K562 (cell line): ENCODE measurements around the gene CIAPIN1. TPM values are rescaled to one million over a fixed set of nuclear protein-coding genes. Genes with fewer than 3 reads are reported as not detected.

Experiments
- ATAC-seq: fragments of 200-7000 bp; cut with Tn5 transposase; 3 replicates; pipeline ENCODE4 v1.9.1; 2020; ENCODE audit warnings: moderate library complexity
- BruUV-seq: library from RNA; stranded (reverse); fragments of 400-500 nt; replicated peaks from 2 replicates; lab custom pipeline; 2021; lab: Mats Ljungman, UMichigan
- CTCF ChIA-PET: fragments of 300-600 bp; formaldehyde crosslinking; extraction: SDS; loops from one replicate; lab custom pipeline; 2021; ENCODE audit warnings: low intra/inter-chr PET ratio; lab: Yijun Ruan, JAX
- POLR2A ChIA-PET: fragments of 300-600, 350-650 bp; sonication (Branson Sonifier 250); formaldehyde crosslinking; extraction: SDS; loops from one replicate; lab custom pipeline; 2021; ENCODE audit warnings: antibody characterized with exemption, inconsistent platforms; lab: Yijun Ruan, JAX
- DNase-seq, 4 experiments: peaks; one replicate each; pipeline versions ENCODE4 v3.0.0 to v3.0.0-alpha.2; 2011 to 2018; ENCODE audit warnings: low spot score in 3 of 4, mixed read lengths in 3 of 4; ENCODE audit errors: extremely low read depth in 1 of 4
- FAIRE-seq: peaks from 2 replicates; lab custom pipeline; 2011; peaks lifted over from hg19 to GRCh38; lab: Jason Lieb, UNC
- H2AFZ ChIP-seq: 2 replicates; pipeline ENCODE4 v1.6.0; 2011; ENCODE audit warnings: low read depth, low read length, control low read depth, inconsistent platforms
- H3K27ac ChIP-seq: fragments of 200-600 bp; 3 replicates; pipeline ENCODE4 v1.8.0; 2011; ENCODE audit warnings: low read depth, mild to moderate bottlenecking, control low read depth, inconsistent platforms, low read length, moderate library complexity, mixed read lengths; ENCODE audit errors: extremely low read depth
- H3K27me3 ChIP-seq, 2 experiments: fragments of 300-600 bp in 1 of 2; 2 replicates in 1 of 2; 3 replicates in 1 of 2; pipeline versions ENCODE4 v1.6.0 to v1.8.0; 2011; ENCODE audit warnings: inconsistent platforms in 2 of 2, low read length in 2 of 2, mild to moderate bottlenecking in 1 of 2, mixed read lengths in 1 of 2, moderate library complexity in 1 of 2; ENCODE audit not compliant: control insufficient read depth in 2 of 2, insufficient read depth in 2 of 2
- H3K36me3 ChIP-seq: fragments of 300-600 bp; 3 replicates; pipeline ENCODE4 v1.8.0; 2011; ENCODE audit warnings: mild to moderate bottlenecking, low read length, inconsistent platforms; ENCODE audit not compliant: control insufficient read depth, insufficient read depth
- H3K4me1 ChIP-seq, 2 experiments: fragments of 200-600 bp in 1 of 2; replicated peaks in 1 of 2; 2 replicates in 1 of 2; 3 replicates in 1 of 2; pipeline versions ENCODE4 v1.5.1 to v1.8.0; 2011; ENCODE audit warnings: inconsistent platforms in 2 of 2, low read length in 2 of 2, mild to moderate bottlenecking in 1 of 2, mixed read lengths in 1 of 2, moderate library complexity in 1 of 2; ENCODE audit not compliant: control insufficient read depth in 2 of 2, insufficient read depth in 2 of 2
- H3K4me2 ChIP-seq: 2 replicates; pipeline ENCODE4 v1.6.1; 2011; ENCODE audit warnings: low read length, control low read depth, inconsistent platforms, mixed read lengths; ENCODE audit not compliant: insufficient read depth
- H3K4me3 ChIP-seq: fragments of 200-600 bp; sonication (generic), shearing (Covaris generic); 2 replicates; pipeline ENCODE4 v1.5.1; 2016; ENCODE audit warnings: control low read depth, inconsistent platforms
- H3K79me2 ChIP-seq: fragments of 200-600 bp; 3 replicates; pipeline ENCODE4 v1.8.0; 2011; ENCODE audit warnings: low read length, inconsistent platforms; ENCODE audit not compliant: control insufficient read depth, insufficient read depth
- H3K9ac ChIP-seq, 2 experiments: 2 replicates each; pipeline versions ENCODE4 v1.6.0 to v1.6.1; 2011; ENCODE audit warnings: low read depth in 2 of 2, low read length in 2 of 2, control low read depth in 1 of 2, inconsistent platforms in 1 of 2, mild to moderate bottlenecking in 1 of 2, mixed read lengths in 1 of 2; ENCODE audit not compliant: insufficient read depth in 1 of 2
- H3K9me1 ChIP-seq: one replicate; pipeline ENCODE4 v1.6.0; 2011; ENCODE audit warnings: inconsistent platforms, mild to moderate bottlenecking, low read length, moderate library complexity; ENCODE audit not compliant: control insufficient read depth, insufficient read depth
- H3K9me3 ChIP-seq: replicated peaks from 2 replicates; pipeline ENCODE4 v1.5.1; 2011; ENCODE audit warnings: low read depth, low read length, inconsistent platforms; ENCODE audit not compliant: control insufficient read depth, insufficient read depth
- H4K20me1 ChIP-seq: replicated peaks from 2 replicates; pipeline ENCODE4 v1.6.1; 2011; ENCODE audit warnings: low read length, inconsistent platforms, mixed read lengths; ENCODE audit not compliant: control insufficient read depth, insufficient read depth
- FUS ChIP-seq: fragments of 200-400 bp; formaldehyde crosslinking; optimal IDR thresholded peaks from 2 replicates; pipeline ENCODE3; 2017; ENCODE audit warnings: low read depth, low read length
- HLTF ChIP-seq: fragments of 450-650 bp; IDR thresholded peaks from 2 replicates; pipeline ENCODE4 v1.6.1; 2016
- HNRNPL ChIP-seq: fragments of 200-400 bp; formaldehyde crosslinking; IDR thresholded peaks from 2 replicates; pipeline ENCODE4 v1.6.1; 2017; ENCODE audit warnings: low read depth, mild to moderate bottlenecking, low read length
- KLF1 ChIP-seq: fragments of 450-650 bp; IDR thresholded peaks from 2 replicates; pipeline ENCODE4 v1.6.1; 2016; ENCODE audit warnings: missing genetic modification characterization, missing compliant biosample characterization
- NELFE ChIP-seq: IDR thresholded peaks from 2 replicates; pipeline ENCODE4 v1.6.1; 2011; ENCODE audit warnings: mild to moderate bottlenecking; ENCODE audit not compliant: insufficient read depth, insufficient read length
- NFE2L1 ChIP-seq: fragments of 450-650 bp; IDR thresholded peaks from 2 replicates; pipeline ENCODE4 v1.6.1; 2016; ENCODE audit warnings: missing genetic modification characterization, low read depth, mild to moderate bottlenecking, missing compliant biosample characterization, moderate library complexity, borderline replicate concordance
- NFXL1 ChIP-seq: fragments of 450-650 bp; formaldehyde crosslinking; IDR thresholded peaks from 2 replicates; pipeline ENCODE4 v1.4.0; 2021; ENCODE audit warnings: mild to moderate bottlenecking
- PHF8 ChIP-seq: fragments of 200-600 bp; sonication (generic); IDR thresholded peaks from 2 replicates; pipeline ENCODE4 v1.6.1; 2012; ENCODE audit warnings: mixed run types, mild to moderate bottlenecking, inconsistent platforms, low read length, moderate library complexity, borderline replicate concordance
- SAFB2 ChIP-seq: fragments of 200-400 bp; formaldehyde crosslinking; IDR thresholded peaks from 2 replicates; pipeline ENCODE4 v1.6.1; 2018; ENCODE audit warnings: borderline replicate concordance, low read length, low read depth, moderate library complexity; ENCODE audit not compliant: severe bottlenecking
- SMAD4 ChIP-seq: fragments of 250-450 bp; sonication (Bioruptor Pico); conservative IDR thresholded peaks from 2 replicates; pipeline ENCODE4 v1.8.0; 2021; ENCODE audit warnings: inconsistent platforms, mild to moderate bottlenecking, moderate library complexity
- SRSF9 ChIP-seq: fragments of 200-400 bp; formaldehyde crosslinking; IDR thresholded peaks from 2 replicates; pipeline ENCODE4 v1.6.1; 2017; ENCODE audit warnings: low read depth, low read length, borderline replicate concordance
- ZC3H4 ChIP-seq: sonication (generic); formaldehyde crosslinking; IDR thresholded peaks from 2 replicates; pipeline ENCODE4 v1.9.0; 2021; ENCODE audit warnings: missing genetic modification reagents, borderline replicate concordance
- ZNF23 ChIP-seq: fragments of 250-450 bp; sonication (Bioruptor Pico); IDR thresholded peaks from 2 replicates; pipeline ENCODE4 v1.4.0; 2020; ENCODE audit warnings: mild to moderate bottlenecking
- ZNF609 ChIP-seq: sonication (generic); formaldehyde crosslinking; IDR thresholded peaks from 2 replicates; pipeline ENCODE4 v1.8.1; 2023; ENCODE audit warnings: missing genetic modification reagents, mild to moderate bottlenecking, borderline replicate concordance
- ZNF644 ChIP-seq: fragments of 200-800 bp; sonication (Bioruptor generic); IDR thresholded peaks from 2 replicates; pipeline ENCODE4 v1.6.1; 2016; ENCODE audit warnings: low read depth, missing genetic modification characterization, missing compliant biosample characterization
- WGBS: fragments of 100-300 bp; shearing (Covaris generic); methylation state at CpG from one replicate; pipeline ENCODE4 v1.1.6; 2016; ENCODE audit warnings: low coverage, mixed read lengths; ENCODE audit not compliant: insufficient coverage; ENCODE audit errors: missing lambda C conversion rate; 5-methylcytosine and 5-hydroxymethylcytosine counted together
- in situ Hi-C: fragments of 300-500 bp; cut with MboI; formaldehyde crosslinking; loops from 4 replicates; pipeline ENCODE4 v1.15.0; 2018; ENCODE audit warnings: inconsistent platforms, mixed read lengths
- intact Hi-C: fragments of 100-400 bp; cut with micrococcal nuclease; formaldehyde crosslinking; loops from 2 replicates; pipeline ENCODE4 v1.14.2; 2022
- polyA plus RNA-seq, 8 experiments: library from polyadenylated mRNA; depleted of rRNA in 4 of 8; stranded (reverse) in 5 of 8; unstranded in 3 of 8; fragments of >200 nt; fragmentation: Nextera tagmentation in 2 of 8; fragmentation: Illumina TruSeq in 1 of 8; extraction: Ambion mirVana in 2 of 8; extraction: Trizol in 1 of 8; gene quantifications; 2 replicates each; pipeline versions ENCODE4 v1.2.1 to v1.2.3, GENCODE V29; 2011 to 2014; ENCODE audit warnings: inconsistent platforms in 1 of 8, missing spikeins in 1 of 8
- total RNA-seq, 7 experiments: library from RNA; depleted of rRNA in 6 of 7; stranded (reverse); fragments of >200 nt in 6 of 7; fragmentation: Illumina TruSeq in 2 of 7; extraction: Trizol in 2 of 7; gene quantifications; 2 replicates each; pipeline versions ENCODE4 v1.2.1 to v1.2.3, GENCODE V29; 2011 to 2021; ENCODE audit warnings: low replicate concordance in 1 of 7
- TF ChIP-seq, protein P1 (sequence below): sonication (generic); formaldehyde crosslinking; IDR thresholded peaks from 2 replicates; pipeline ENCODE4 v1.8.0; 2022; ENCODE audit warnings: missing genetic modification reagents, mild to moderate bottlenecking, moderate library complexity, borderline replicate concordance
- TF ChIP-seq, protein P2 (sequence below): fragments of 200-800 bp; sonication (Bioruptor generic); IDR thresholded peaks from 2 replicates; pipeline ENCODE4 v1.6.1; 2017; ENCODE audit warnings: missing genetic modification characterization, missing compliant biosample characterization

The CIAPIN1 gene
- total and polyA plus RNA-seq, 9 of the 15 experiments (the other 6 are each of a cell fraction or from before 2014, with no cell fraction given), result 71.8 to 263 (median 95.7) TPM

- POLR2A ChIA-PET, result interaction anchor here (1.3 kb wide), 1 partner anchor 8 kb away, joined by 5 read pairs; no protein-coding TSS in a partner anchor
- CTCF ChIA-PET, result no interaction called here
- Histone ChIP-seq H3K4me3 (no peak overlapping the region), H3K4me1 (peaks cover 0 to 5% of the 10 kb centered on the region in 2 experiments; a peak in 1 of 5 replicates), H2AFZ (no peak overlapping the region), H3K27ac (no peak overlapping the region), H3K4me2 (no peak overlapping the region), H3K27me3 (peaks cover 0 to 46% of the 10 kb centered on the region in 2 experiments; a peak in 3 of 5 replicates), H3K9ac (no peak overlapping the region), H3K36me3 (no peaks in the 10 kb centered on the region), H3K79me2 (no peaks in the 10 kb centered on the region), H3K9me3 (no peaks in the 10 kb centered on the region), H3K9me1 (no peaks in the 10 kb centered on the region), H4K20me1 (no peaks in the 10 kb centered on the region)
- intact Hi-C loops, result no loop called here
- no peak for FAIRE-seq
- DNase-seq, result no peak
- in situ Hi-C loops, result no loop called here
- WGBS, result 0% methylated on average over 3 of the region's 3 CpGs
- no TSS peak for BruUV-seq
- ATAC-seq, result no peak
- TF ChIP-seq NFE2L1 (tag), result no peak
- no peak for TF ChIP-seq PHF8
- TF ChIP-seq HNRNPL, result no peak
- TF ChIP-seq FUS, result no peak
- no peak for TF ChIP-seq ZNF609 (CRISPR knock-in tag)
- no peak for TF ChIP-seq SAFB2
- TF ChIP-seq NELFE, result no peak
- TF ChIP-seq ZNF23 (CRISPR knock-in tag), result no peak
- TF ChIP-seq ZNF644, result no peak
- no peak for TF ChIP-seq SMAD4
- TF ChIP-seq, protein P1, sequence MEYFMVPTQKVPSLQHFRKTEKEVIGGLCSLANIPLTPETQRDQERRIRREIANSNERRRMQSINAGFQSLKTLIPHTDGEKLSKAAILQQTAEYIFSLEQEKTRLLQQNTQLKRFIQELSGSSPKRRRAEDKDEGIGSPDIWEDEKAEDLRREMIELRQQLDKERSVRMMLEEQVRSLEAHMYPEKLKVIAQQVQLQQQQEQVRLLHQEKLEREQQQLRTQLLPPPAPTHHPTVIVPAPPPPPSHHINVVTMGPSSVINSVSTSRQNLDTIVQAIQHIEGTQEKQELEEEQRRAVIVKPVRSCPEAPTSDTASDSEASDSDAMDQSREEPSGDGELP (CRISPR knock-in tag), result no peak
- no peak for TF ChIP-seq HLTF
- TF ChIP-seq SRSF9, result no peak
- no peak for TF ChIP-seq ZC3H4 (CRISPR knock-in tag)
- no peak for TF ChIP-seq KLF1 (tag)
- no peak for TF ChIP-seq NFXL1
- TF ChIP-seq, protein P2, sequence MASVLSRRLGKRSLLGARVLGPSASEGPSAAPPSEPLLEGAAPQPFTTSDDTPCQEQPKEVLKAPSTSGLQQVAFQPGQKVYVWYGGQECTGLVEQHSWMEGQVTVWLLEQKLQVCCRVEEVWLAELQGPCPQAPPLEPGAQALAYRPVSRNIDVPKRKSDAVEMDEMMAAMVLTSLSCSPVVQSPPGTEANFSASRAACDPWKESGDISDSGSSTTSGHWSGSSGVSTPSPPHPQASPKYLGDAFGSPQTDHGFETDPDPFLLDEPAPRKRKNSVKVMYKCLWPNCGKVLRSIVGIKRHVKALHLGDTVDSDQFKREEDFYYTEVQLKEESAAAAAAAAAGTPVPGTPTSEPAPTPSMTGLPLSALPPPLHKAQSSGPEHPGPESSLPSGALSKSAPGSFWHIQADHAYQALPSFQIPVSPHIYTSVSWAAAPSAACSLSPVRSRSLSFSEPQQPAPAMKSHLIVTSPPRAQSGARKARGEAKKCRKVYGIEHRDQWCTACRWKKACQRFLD (CRISPR knock-in tag), result no peak
Observed at GRCh38 chr16:57405097-57405496, 42.1 kb downstream of the CIAPIN1 start.
